K562 (cell line): Measurements from ENCODE around the gene NLRP6. TPM values are rescaled to one million over a fixed set of nuclear protein-coding genes. Genes with fewer than 3 reads are reported as not detected.
A peak's percentile ranks its signal among the peaks of the same experiment; 100 is the strongest.

Source experiments
- ASH1L ChIP-seq: fragments of 450-650 bp; IDR thresholded peaks from 2 replicates; pipeline ENCODE4 v1.6.1; 2018; ENCODE audit warnings: borderline replicate concordance, mild to moderate bottlenecking, low read depth; ENCODE audit not compliant: partially characterized antibody
- CHAMP1 ChIP-seq: fragments of 450-650 bp; IDR thresholded peaks from 2 replicates; pipeline ENCODE4 v1.6.1; 2016; ENCODE audit warnings: mild to moderate bottlenecking
- ELF2 ChIP-seq: fragments of 250-450 bp; sonication (Bioruptor Pico); IDR thresholded peaks from 2 replicates; pipeline ENCODE4 v1.5.0; 2021; ENCODE audit warnings: mild to moderate bottlenecking
- ESRRA ChIP-seq: fragments of 450-650 bp; IDR thresholded peaks from 2 replicates; pipeline ENCODE4 v1.6.1; 2014; ENCODE audit warnings: low read depth, mild to moderate bottlenecking, moderate library complexity, borderline replicate concordance
- ETS1 ChIP-seq: conservative IDR thresholded peaks from 2 replicates; pipeline ENCODE4 v1.6.1; 2011; ENCODE audit warnings: low read depth, mild to moderate bottlenecking, low read length; ENCODE audit not compliant: control insufficient read depth
- EZH2 ChIP-seq: IDR thresholded peaks from 2 replicates; pipeline ENCODE4 v1.6.1; 2012; ENCODE audit warnings: low read depth, mild to moderate bottlenecking, inconsistent platforms, low read length, borderline replicate concordance
- FIP1L1 ChIP-seq: fragments of 200-400 bp; formaldehyde crosslinking; IDR thresholded peaks from 2 replicates; pipeline ENCODE4 v1.6.1; 2018; ENCODE audit warnings: mild to moderate bottlenecking, low read depth, low read length; ENCODE audit not compliant: poor library complexity, severe bottlenecking
- MIER1 ChIP-seq: fragments of 450-650 bp; IDR thresholded peaks from 2 replicates; pipeline ENCODE4 v1.6.1; 2016; ENCODE audit warnings: antibody characterized with exemption, mild to moderate bottlenecking, low read depth
- NFE2 ChIP-seq: IDR thresholded peaks from 2 replicates; pipeline ENCODE4 v1.6.1; 2014; ENCODE audit warnings: antibody characterized with exemption, low read depth
- RBM17 ChIP-seq: fragments of 200-400 bp; formaldehyde crosslinking; IDR thresholded peaks from 2 replicates; pipeline ENCODE4 v1.6.1; 2017; ENCODE audit warnings: low read depth, mild to moderate bottlenecking, low read length, borderline replicate concordance
- SAFB ChIP-seq: fragments of 200-400 bp; formaldehyde crosslinking; IDR thresholded peaks from 2 replicates; pipeline ENCODE4 v1.6.1; 2017; ENCODE audit warnings: low read depth, low read length, borderline replicate concordance
- SMAD2 ChIP-seq: fragments of 150-350 bp; IDR thresholded peaks from 2 replicates; pipeline ENCODE4 v1.6.1; 2014; ENCODE audit warnings: low read depth, mild to moderate bottlenecking, low read length
- SNAPC5 ChIP-seq: fragments of 250-450 bp; sonication (Bioruptor Pico); IDR thresholded peaks from 2 replicates; pipeline ENCODE4 v1.8.0; 2021; ENCODE audit warnings: moderate library complexity, mild to moderate bottlenecking, inconsistent platforms
- STAG1 ChIP-seq: sonication (generic); formaldehyde crosslinking; IDR thresholded peaks from 2 replicates; pipeline ENCODE4 v1.5.0; 2020; ENCODE audit warnings: missing genetic modification reagents, borderline replicate concordance
- TARDBP ChIP-seq: fragments of 450-650 bp; IDR thresholded peaks from 2 replicates; pipeline ENCODE4 v1.6.1; 2016
- THRB ChIP-seq: fragments of 450-650 bp; formaldehyde crosslinking; conservative IDR thresholded peaks from 2 replicates; pipeline ENCODE4 v1.4.0; 2022; ENCODE audit warnings: mild to moderate bottlenecking, missing genetic modification characterization
- ZEB2 ChIP-seq: fragments of 450-650 bp; IDR thresholded peaks from 2 replicates; pipeline ENCODE4 v1.6.1; 2016
- ZNF124 ChIP-seq: sonication (generic); formaldehyde crosslinking; IDR thresholded peaks from 2 replicates; pipeline ENCODE4 v1.8.1; 2022; ENCODE audit warnings: missing genetic modification reagents
- ZNF512 ChIP-seq: IDR thresholded peaks from 2 replicates; pipeline ENCODE4 v1.6.1; 2016; ENCODE audit warnings: missing genetic modification characterization, missing compliant biosample characterization
- ZNF551 ChIP-seq: fragments of 250-450 bp; sonication (Bioruptor Pico); IDR thresholded peaks from 2 replicates; pipeline ENCODE4 v1.5.0; 2021; ENCODE audit warnings: mild to moderate bottlenecking, moderate library complexity
- polyA plus RNA-seq, 8 experiments: library from polyadenylated mRNA; depleted of rRNA in 4 of 8; stranded (reverse) in 5 of 8; unstranded in 3 of 8; fragments of >200 nt; fragmentation: Nextera tagmentation in 2 of 8; fragmentation: Illumina TruSeq in 1 of 8; extraction: Ambion mirVana in 2 of 8; extraction: Trizol in 1 of 8; gene quantifications; 2 replicates each; pipeline versions ENCODE4 v1.2.1 to v1.2.3, GENCODE V29; 2011 to 2014; ENCODE audit warnings: inconsistent platforms in 1 of 8, missing spikeins in 1 of 8
- total RNA-seq, 7 experiments: library from RNA; depleted of rRNA in 6 of 7; stranded (reverse); fragments of >200 nt in 6 of 7; fragmentation: Illumina TruSeq in 2 of 7; extraction: Trizol in 2 of 7; gene quantifications; 2 replicates each; pipeline versions ENCODE4 v1.2.1 to v1.2.3, GENCODE V29; 2011 to 2021; ENCODE audit warnings: low replicate concordance in 1 of 7

The NLRP6 gene
- total and polyA plus RNA-seq, 9 of the 15 experiments (the other 6 are each of a cell fraction or from before 2014, with no cell fraction given): 0.03 to 0.18 (median 0.15) TPM; not detected in 5

GRCh38 chr11:235997-236773, 42.0 kb upstream of the NLRP6 start, which contains the start of gene SIRT3 (continued):
- peak; percentile 45; the same call in 1 of the 2 replicates for TF ChIP-seq ELF2 (CRISPR knock-in tag)
- no peak for TF ChIP-seq ZNF551 (CRISPR knock-in tag)
- TF ChIP-seq MIER1: peak; percentile 26; the same call in 1 of the 2 replicates
- no peak for TF ChIP-seq STAG1 (CRISPR knock-in tag)
- TF ChIP-seq SAFB: no peak
- no peak for TF ChIP-seq ASH1L
- no peak for TF ChIP-seq ZNF512 (tag)
- no peak for TF ChIP-seq EZH2
- TF ChIP-seq ZEB2: peak; percentile 81
- no peak for TF ChIP-seq THRB (CRISPR knock-in tag)
- no peak for TF ChIP-seq ZNF124 (CRISPR knock-in tag)
- no peak for TF ChIP-seq SNAPC5 (CRISPR knock-in tag)
- no peak for TF ChIP-seq TARDBP
- TF ChIP-seq CHAMP1: no peak
- TF ChIP-seq RBM17: no peak
- TF ChIP-seq ETS1: peak; percentile 42; the same call in 1 of the 2 replicates
- no peak for TF ChIP-seq FIP1L1
- no peak; the same call in 1 of the 2 replicates for TF ChIP-seq ESRRA
- TF ChIP-seq NFE2: no peak
- TF ChIP-seq SMAD2: no peak
